MCF 10A (cell line): ENCODE data around the gene MAP3K19. TPM values are rescaled to one million over a fixed set of nuclear protein-coding genes. Genes with fewer than 3 reads are reported as not detected.
"Not testable (repeated sequence)": the region's sequence is repeated elsewhere in the genome, so short reads cannot be mapped to it uniquely, and the experiment has no call there.

Source experiments
- BruUV-seq: library from RNA; stranded (reverse); fragments of 400-500 nt; replicated peaks from 2 replicates; lab custom pipeline; 2021; lab: Mats Ljungman, UMichigan
- CTCF ChIA-PET: fragments of 300-600 bp; sonication (Branson Sonifier 250); formaldehyde crosslinking; extraction: SDS; loops from one replicate; lab custom pipeline; 2021; ENCODE audit warnings: antibody characterized with exemption, inconsistent platforms; lab: Yijun Ruan, JAX
- POLR2A ChIA-PET: fragments of 300-600, 350-650 bp; sonication (Branson Sonifier 250); formaldehyde crosslinking; extraction: SDS; loops from one replicate; lab custom pipeline; 2020; ENCODE audit warnings: antibody characterized with exemption, inconsistent platforms; lab: Yijun Ruan, JAX
- DNase-seq: peaks from one replicate; pipeline ENCODE4 v3.0.0-alpha.2; 2018; ENCODE audit not compliant: unreplicated experiment
- H3K27ac Mint-ChIP-seq: one replicate; pipeline ENCODE4 v1.8.0; 2022; ENCODE audit warnings: mild to moderate bottlenecking, low read depth, mixed read lengths; ENCODE audit not compliant: unreplicated experiment
- H3K27me3 Mint-ChIP-seq: one replicate; pipeline ENCODE4 v1.8.0; 2022; ENCODE audit warnings: mixed read lengths; ENCODE audit not compliant: insufficient read depth, unreplicated experiment
- H3K36me3 Mint-ChIP-seq: one replicate; pipeline ENCODE4 v1.8.0; 2022; ENCODE audit warnings: mild to moderate bottlenecking, moderate library complexity, mixed read lengths; ENCODE audit not compliant: insufficient read depth, unreplicated experiment
- H3K4me1 Mint-ChIP-seq: one replicate; pipeline ENCODE4 v1.8.0; 2022; ENCODE audit warnings: mixed read lengths; ENCODE audit not compliant: insufficient read depth, unreplicated experiment
- H3K4me3 Mint-ChIP-seq: one replicate; pipeline ENCODE4 v1.8.0; 2022; ENCODE audit warnings: mild to moderate bottlenecking, moderate library complexity, mixed read lengths; ENCODE audit not compliant: unreplicated experiment
- H3K9me3 Mint-ChIP-seq: one replicate; pipeline ENCODE4 v1.8.0; 2022; ENCODE audit warnings: mixed read lengths; ENCODE audit not compliant: unreplicated experiment
- intact Hi-C: fragments of 100-400 bp; cut with micrococcal nuclease; formaldehyde crosslinking; loops from 2 replicates; pipeline ENCODE4 v1.14.1; 2022
- total RNA-seq: library from RNA; stranded (reverse); gene quantifications from 2 replicates; pipeline ENCODE4 v1.2.3, GENCODE V29; 2022
- TF ChIP-seq, protein P1 (sequence below): fragments of 200-600 bp; IDR thresholded peaks from one replicate; pipeline ENCODE4 v1.8.0; 2022; ENCODE audit warnings: antibody characterized with exemption, mild to moderate bottlenecking; ENCODE audit not compliant: unreplicated experiment

The MAP3K19 gene
- total RNA-seq, 1 experiment from 2014 or later = not detected

DNA sequence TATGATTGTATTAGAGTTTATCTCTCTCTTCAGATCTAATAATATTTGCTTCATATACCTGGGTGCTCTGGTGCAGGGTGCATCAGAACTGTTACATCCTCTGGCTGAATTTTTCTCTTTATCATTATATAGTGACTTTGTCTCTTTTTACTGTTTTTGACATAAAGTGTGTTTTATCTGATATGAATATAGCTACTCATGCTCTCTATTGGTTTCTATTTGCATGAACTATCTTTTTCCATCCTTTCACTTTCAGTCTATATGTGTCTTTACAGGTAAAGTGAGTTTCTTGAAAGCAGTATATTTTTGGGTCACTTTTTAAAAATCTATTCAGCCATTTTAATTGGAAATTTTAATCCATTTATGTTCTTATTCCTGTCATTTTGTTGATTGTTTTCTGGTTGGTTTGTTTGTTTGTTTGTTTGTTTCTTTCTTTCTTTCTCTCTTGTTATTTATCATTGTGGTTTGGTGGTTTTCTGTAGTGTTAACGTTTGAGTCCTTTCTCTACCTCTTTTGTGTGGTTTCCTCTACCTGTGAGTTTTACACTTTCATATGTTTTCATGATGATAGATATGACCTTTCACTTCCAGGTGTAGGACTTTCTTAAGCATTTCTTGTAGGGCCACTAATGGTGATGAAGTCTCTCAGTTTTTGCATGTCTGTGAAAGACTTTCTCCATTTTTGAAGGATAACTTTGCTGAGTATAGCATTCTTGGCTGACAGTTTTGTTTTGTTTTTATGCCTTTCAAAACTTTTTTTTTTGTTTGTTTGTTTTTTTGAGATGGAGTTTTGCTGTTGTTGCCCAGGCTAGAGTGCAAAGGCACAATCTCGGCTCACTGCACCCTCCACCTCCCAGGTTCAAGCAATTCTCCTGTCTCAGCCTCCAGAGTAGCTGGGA is 73.8 kb downstream of the MAP3K19 start:
- H3K36me3 Mint-ChIP-seq = no peaks in the 10 kb centered on the region
- H3K4me1 Mint-ChIP-seq = peaks cover 5% of the 10 kb centered on the region
- no peak overlapping the region for H3K27ac Mint-ChIP-seq
- TF ChIP-seq, protein P1, sequence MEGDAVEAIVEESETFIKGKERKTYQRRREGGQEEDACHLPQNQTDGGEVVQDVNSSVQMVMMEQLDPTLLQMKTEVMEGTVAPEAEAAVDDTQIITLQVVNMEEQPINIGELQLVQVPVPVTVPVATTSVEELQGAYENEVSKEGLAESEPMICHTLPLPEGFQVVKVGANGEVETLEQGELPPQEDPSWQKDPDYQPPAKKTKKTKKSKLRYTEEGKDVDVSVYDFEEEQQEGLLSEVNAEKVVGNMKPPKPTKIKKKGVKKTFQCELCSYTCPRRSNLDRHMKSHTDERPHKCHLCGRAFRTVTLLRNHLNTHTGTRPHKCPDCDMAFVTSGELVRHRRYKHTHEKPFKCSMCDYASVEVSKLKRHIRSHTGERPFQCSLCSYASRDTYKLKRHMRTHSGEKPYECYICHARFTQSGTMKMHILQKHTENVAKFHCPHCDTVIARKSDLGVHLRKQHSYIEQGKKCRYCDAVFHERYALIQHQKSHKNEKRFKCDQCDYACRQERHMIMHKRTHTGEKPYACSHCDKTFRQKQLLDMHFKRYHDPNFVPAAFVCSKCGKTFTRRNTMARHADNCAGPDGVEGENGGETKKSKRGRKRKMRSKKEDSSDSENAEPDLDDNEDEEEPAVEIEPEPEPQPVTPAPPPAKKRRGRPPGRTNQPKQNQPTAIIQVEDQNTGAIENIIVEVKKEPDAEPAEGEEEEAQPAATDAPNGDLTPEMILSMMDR = no peak
- no peak overlapping the region for H3K4me3 Mint-ChIP-seq
- peaks cover 14% of the 10 kb centered on the region for H3K9me3 Mint-ChIP-seq
- CTCF ChIA-PET = no interaction called here
- BruUV-seq = no TSS peak
- no peaks in the 10 kb centered on the region for H3K27me3 Mint-ChIP-seq
- DNase-seq = no peak
- intact Hi-C loops = no loop called here
- POLR2A ChIA-PET = interaction anchor here (0.6 kb wide), 1 partner anchor 24 kb away, joined by 5 read pairs; no protein-coding TSS in a partner anchor

DNA sequence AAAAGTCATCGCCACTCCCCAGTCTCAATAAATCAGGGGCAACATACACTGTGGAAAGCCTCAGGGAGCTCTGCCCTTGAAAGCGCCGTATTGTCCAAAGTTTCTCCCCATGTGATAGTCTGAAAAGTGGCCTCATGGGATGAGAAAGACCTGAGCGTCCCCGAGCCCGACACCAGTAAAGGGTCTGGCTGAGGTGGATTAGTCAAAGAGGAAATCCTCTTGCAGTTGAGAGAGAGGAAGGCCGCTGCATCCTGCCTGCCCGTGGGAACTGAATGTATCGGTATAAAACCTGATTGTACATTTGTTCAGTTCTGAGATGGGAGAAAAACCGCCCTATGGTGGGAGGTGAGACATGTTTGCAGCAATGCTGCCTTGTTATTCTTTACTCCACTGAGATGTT is 80.1 kb downstream of the MAP3K19 start:
- H3K27me3 Mint-ChIP-seq, H3K4me1 Mint-ChIP-seq, CTCF ChIA-PET, H3K36me3 Mint-ChIP-seq, H3K9me3 Mint-ChIP-seq, H3K27ac Mint-ChIP-seq, DNase-seq, intact Hi-C loops, POLR2A ChIA-PET, BruUV-seq, H3K4me3 Mint-ChIP-seq: not testable (repeated sequence)

DNA sequence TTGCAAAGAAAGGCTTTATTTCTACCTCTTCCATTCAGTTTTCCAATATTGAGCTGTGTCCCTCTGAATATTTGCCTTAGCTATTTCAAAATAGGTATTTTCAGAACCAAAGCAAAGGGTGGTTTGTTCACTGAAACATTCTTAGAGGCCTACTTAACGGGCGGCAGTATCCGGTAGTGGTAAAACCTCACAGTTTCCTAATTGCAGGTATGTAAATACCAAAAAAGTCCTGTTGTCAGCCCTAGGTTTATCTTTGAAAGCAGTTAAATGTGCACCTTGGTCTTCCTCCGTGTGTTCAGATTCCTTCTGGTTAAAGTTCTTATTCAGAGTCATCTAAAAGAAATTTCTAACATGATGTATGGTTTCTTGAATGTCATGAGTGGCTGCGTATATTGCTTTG is 89.8 kb downstream of the MAP3K19 start:
- H3K27ac Mint-ChIP-seq = no peak overlapping the region
- H3K36me3 Mint-ChIP-seq = peaks cover 44% of the 10 kb centered on the region
- no peak overlapping the region for H3K4me3 Mint-ChIP-seq
- POLR2A ChIA-PET = no interaction called here
- DNase-seq = no peak
- H3K27me3 Mint-ChIP-seq = no peaks in the 10 kb centered on the region
- BruUV-seq = no TSS peak
- CTCF ChIA-PET = no interaction called here
- H3K9me3 Mint-ChIP-seq = no peaks in the 10 kb centered on the region
- TF ChIP-seq, protein P1 = no peak
- intact Hi-C loops = no loop called here
- H3K4me1 Mint-ChIP-seq = no peaks in the 10 kb centered on the region

DNA sequence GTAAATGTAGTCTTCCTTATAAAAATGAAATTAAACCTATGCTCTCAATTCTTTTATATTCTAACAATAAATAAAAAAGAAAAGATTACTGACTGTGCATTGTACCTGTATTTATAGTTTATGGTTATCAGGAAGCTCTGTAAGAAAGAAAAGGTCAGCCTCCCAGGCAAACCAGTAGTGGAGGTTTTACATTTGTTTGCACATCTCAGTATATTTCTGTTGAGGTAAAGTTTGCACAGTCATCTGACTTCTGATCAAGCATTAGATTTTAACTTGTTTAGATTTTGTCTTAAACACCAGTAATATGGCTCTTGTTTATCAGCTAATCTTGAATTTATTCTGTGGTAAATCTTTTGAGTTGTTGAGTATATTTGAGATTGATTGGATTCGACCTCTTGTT is 91.5 kb downstream of the MAP3K19 start:
- TF ChIP-seq, protein P1 = no peak
- Mint-ChIP-seq H3K27ac (no peak overlapping the region), H3K27me3 (no peaks in the 10 kb centered on the region), H3K4me3 (no peak overlapping the region), H3K36me3 (peaks cover 58% of the 10 kb centered on the region), H3K9me3 (no peaks in the 10 kb centered on the region), H3K4me1 (no peaks in the 10 kb centered on the region)
- BruUV-seq = no TSS peak
- DNase-seq = no peak
- ChIA-PET CTCF (no interaction called here), POLR2A (interaction anchor here (1.3 kb wide), 1 partner anchor 11 kb away, joined by 3 read pairs; no protein-coding TSS in a partner anchor)
- intact Hi-C loops = no loop called here
